ENCODE data around the gene RHOH. TPM values are rescaled to one million over a fixed set of nuclear protein-coding genes. Genes with fewer than 3 reads are reported as not detected.

RHOH gene
- total RNA-seq, 1 experiment from 2014 or later = 74.2 TPM

- Histone ChIP-seq H3K27me3 (replicated peaks; ENCODE audit: insufficient read depth, low read depth, low read length, poor library complexity) (no peaks in the 10 kb centered on the region), H3K4me1 (ENCODE audit: insufficient read depth, low read length, poor library complexity, severe bottlenecking) (peaks cover 22% of the 10 kb centered on the region), H3K4me3 (ENCODE audit: low read depth, low read length, poor library complexity, severe bottlenecking) (no peak overlapping the region), H3K9me3 (ENCODE audit: low read depth, low read length, poor library complexity, severe bottlenecking) (no peaks in the 10 kb centered on the region), H3K27ac (ENCODE audit: low read depth, low read length, poor library complexity, severe bottlenecking) (no peak overlapping the region), H3K36me3 (ENCODE audit: insufficient read depth, low read length, poor library complexity, severe bottlenecking) (no peaks in the 10 kb centered on the region)
- POLR2A ChIA-PET (ENCODE audit: low non-redundant PET) = interaction anchor here (0.6 kb wide), 1 partner anchor 65 kb away, joined by 3 read pairs; no protein-coding TSS in a partner anchor
- no TSS peak for BruUV-seq (replicated peaks)
- no peak for TF ChIP-seq EZH2 (IDR thresholded peaks at IDR 0.05; ENCODE audit: borderline replicate concordance, low read depth, low read length, poor library complexity, severe bottlenecking)
- no peak for TF ChIP-seq CTCF (conservative IDR thresholded peaks at IDR 0.05; ENCODE audit: low read depth, low read length)
- no peak for DNase-seq (ENCODE audit: low spot score)
- intact Hi-C loops (cut with micrococcal nuclease; ENCODE audit: unreplicated experiment) = no loop called here
- CTCF ChIA-PET = no interaction called here
These were observed 72.3 kb downstream of the RHOH start for GRCh38 chr4:40269133-40269532.

- no peak for DNase-seq (ENCODE audit: low spot score)
- no peaks in the 10 kb centered on the region for H3K36me3 ChIP-seq (ENCODE audit: insufficient read depth, low read length, poor library complexity, severe bottlenecking)
- H3K27me3 ChIP-seq (replicated peaks; ENCODE audit: insufficient read depth, low read depth, low read length, poor library complexity) = no peaks in the 10 kb centered on the region
- ChIA-PET POLR2A (ENCODE audit: low non-redundant PET) (no interaction called here), CTCF (no interaction called here)
- no peak overlapping the region for H3K27ac ChIP-seq (ENCODE audit: low read depth, low read length, poor library complexity, severe bottlenecking)
- H3K4me1 ChIP-seq (ENCODE audit: insufficient read depth, low read length, poor library complexity, severe bottlenecking) = peaks cover 10% of the 10 kb centered on the region
- no TSS peak for BruUV-seq (replicated peaks)
- intact Hi-C loops (cut with micrococcal nuclease; ENCODE audit: unreplicated experiment) = no loop called here
- no peak overlapping the region for H3K4me3 ChIP-seq (ENCODE audit: low read depth, low read length, poor library complexity, severe bottlenecking)
- TF ChIP-seq EZH2 (IDR thresholded peaks at IDR 0.05; ENCODE audit: borderline replicate concordance, low read depth, low read length, poor library complexity, severe bottlenecking) (no peak), CTCF (conservative IDR thresholded peaks at IDR 0.05; ENCODE audit: low read depth, low read length) (no peak)
- H3K9me3 ChIP-seq (ENCODE audit: low read depth, low read length, poor library complexity, severe bottlenecking) = no peaks in the 10 kb centered on the region
These were observed 73.8 kb downstream of the RHOH start for GRCh38 chr4:40270609-40271008.

GRCh38 chr4:40275065-40275730, 78.4 kb downstream of the RHOH start:
- Histone ChIP-seq H3K4me3 (ENCODE audit: low read depth, low read length, poor library complexity, severe bottlenecking) (no peak overlapping the region), H3K36me3 (ENCODE audit: insufficient read depth, low read length, poor library complexity, severe bottlenecking) (no peaks in the 10 kb centered on the region), H3K4me1 (ENCODE audit: insufficient read depth, low read length, poor library complexity, severe bottlenecking) (no peaks in the 10 kb centered on the region), H3K27me3 (replicated peaks; ENCODE audit: insufficient read depth, low read depth, low read length, poor library complexity) (no peaks in the 10 kb centered on the region), H3K9me3 (ENCODE audit: low read depth, low read length, poor library complexity, severe bottlenecking) (no peaks in the 10 kb centered on the region), H3K27ac (ENCODE audit: low read depth, low read length, poor library complexity, severe bottlenecking) (no peak overlapping the region)
- CTCF ChIA-PET = interaction anchor here (0.6 kb wide), 1 partner anchor 255 kb away, joined by 4 read pairs; no protein-coding TSS in a partner anchor
- no TSS peak for BruUV-seq (replicated peaks)
- POLR2A ChIA-PET (ENCODE audit: low non-redundant PET) = no interaction called here
- intact Hi-C loops (cut with micrococcal nuclease; ENCODE audit: unreplicated experiment) = no loop called here
- TF ChIP-seq EZH2 (IDR thresholded peaks at IDR 0.05; ENCODE audit: borderline replicate concordance, low read depth, low read length, poor library complexity, severe bottlenecking) = no peak
- DNase-seq (ENCODE audit: low spot score) = no peak

- Histone ChIP-seq H3K27me3 (replicated peaks; ENCODE audit: insufficient read depth, low read depth, low read length, poor library complexity) (no peaks in the 10 kb centered on the region), H3K4me3 (ENCODE audit: low read depth, low read length, poor library complexity, severe bottlenecking) (no peak overlapping the region), H3K27ac (ENCODE audit: low read depth, low read length, poor library complexity, severe bottlenecking) (no peak overlapping the region), H3K4me1 (ENCODE audit: insufficient read depth, low read length, poor library complexity, severe bottlenecking) (no peaks in the 10 kb centered on the region), H3K36me3 (ENCODE audit: insufficient read depth, low read length, poor library complexity, severe bottlenecking) (no peaks in the 10 kb centered on the region), H3K9me3 (ENCODE audit: low read depth, low read length, poor library complexity, severe bottlenecking) (no peaks in the 10 kb centered on the region)
- POLR2A ChIA-PET (ENCODE audit: low non-redundant PET) = no interaction called here
- no TSS peak for BruUV-seq (replicated peaks)
- CTCF ChIA-PET = no interaction called here
- no peak for TF ChIP-seq EZH2 (IDR thresholded peaks at IDR 0.05; ENCODE audit: borderline replicate concordance, low read depth, low read length, poor library complexity, severe bottlenecking)
- TF ChIP-seq CTCF (conservative IDR thresholded peaks at IDR 0.05; ENCODE audit: low read depth, low read length) = no peak
- intact Hi-C loops (cut with micrococcal nuclease; ENCODE audit: unreplicated experiment) = no loop called here
- no peak for DNase-seq (ENCODE audit: low spot score)
These were observed 79.7 kb downstream of the RHOH start for GRCh38 chr4:40276546-40276945.

Data from A673 (cell line).